Activated CD4-positive, alpha-beta T cell treated with anti-CD3 and anti-CD28 coated beads for 4 hours (primary cell): ENCODE data around the gene ZNF107.
"Not testable (repeated sequence)": the region's sequence is repeated elsewhere in the genome, so short reads cannot be mapped to it uniquely, and the experiment has no call there.

Experiments used
- DNase-seq, 2 donors: peaks; one replicate each; pipeline ENCODE4 v3.0.0-alpha.2; 2020

Gene ZNF107

DNA sequence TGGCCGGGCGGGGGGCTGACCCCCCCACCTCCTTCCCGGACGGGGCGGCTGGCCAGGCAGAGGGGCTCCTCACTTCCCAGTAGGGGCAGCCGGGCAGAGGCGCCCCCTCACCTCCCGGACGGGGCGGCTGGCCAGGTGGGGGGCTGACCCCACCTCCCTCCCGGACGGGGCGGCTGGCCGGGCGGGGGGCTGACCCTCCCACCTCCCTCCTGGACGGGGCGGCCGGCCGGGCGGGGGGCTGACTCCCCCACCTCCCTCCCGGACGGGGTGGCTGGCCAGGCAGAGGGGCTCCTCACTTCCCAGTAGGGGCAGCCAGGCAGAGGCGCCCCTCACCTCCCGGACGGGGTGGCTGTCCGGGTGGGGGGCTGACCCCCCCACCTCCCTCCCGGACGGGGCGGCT lies 72.5 kb downstream of the ZNF107 start:
- not testable (repeated sequence) for DNase-seq

DNA sequence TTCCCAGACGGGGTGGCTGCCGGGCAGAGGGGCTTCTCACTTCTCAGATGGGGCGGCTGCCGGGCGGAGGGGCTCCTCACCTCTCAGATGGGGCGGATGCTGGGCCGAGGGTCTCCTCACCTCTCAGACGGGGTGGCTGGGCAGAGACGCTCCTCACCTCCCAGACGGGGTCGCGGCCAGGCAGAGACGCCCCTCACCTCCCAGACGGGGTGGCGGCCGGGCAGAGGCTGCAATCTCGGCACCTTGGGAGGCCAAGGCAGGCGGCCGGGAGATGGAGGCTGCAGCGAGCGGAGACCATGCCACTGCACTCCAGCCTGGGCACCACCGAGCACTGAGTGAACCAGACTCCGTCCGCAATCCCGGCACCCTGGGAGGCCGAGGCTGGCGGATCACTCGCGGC lies 73.0 kb downstream of the ZNF107 start:
- DNase-seq: not testable (repeated sequence)

DNA sequence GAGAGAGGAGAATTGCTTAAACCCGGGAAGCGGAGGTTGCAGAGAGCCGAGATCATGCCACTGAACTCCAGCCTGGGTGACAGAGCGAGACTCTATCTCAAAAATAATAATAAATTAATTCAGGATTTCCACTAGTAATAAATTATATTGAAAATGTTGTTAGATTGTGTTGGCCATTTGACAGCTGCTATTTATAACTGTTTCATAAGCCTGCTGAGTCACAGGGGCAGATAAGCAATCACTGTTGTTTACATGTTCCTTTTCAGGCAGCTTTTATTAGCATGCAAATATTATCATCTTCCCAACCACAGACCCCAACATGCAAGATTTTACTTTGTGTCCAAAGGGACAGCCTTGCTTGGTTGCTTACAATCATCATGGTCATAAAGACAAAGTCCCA lies 78.7 kb downstream of the ZNF107 start:
- DNase-seq: no peak

DNA sequence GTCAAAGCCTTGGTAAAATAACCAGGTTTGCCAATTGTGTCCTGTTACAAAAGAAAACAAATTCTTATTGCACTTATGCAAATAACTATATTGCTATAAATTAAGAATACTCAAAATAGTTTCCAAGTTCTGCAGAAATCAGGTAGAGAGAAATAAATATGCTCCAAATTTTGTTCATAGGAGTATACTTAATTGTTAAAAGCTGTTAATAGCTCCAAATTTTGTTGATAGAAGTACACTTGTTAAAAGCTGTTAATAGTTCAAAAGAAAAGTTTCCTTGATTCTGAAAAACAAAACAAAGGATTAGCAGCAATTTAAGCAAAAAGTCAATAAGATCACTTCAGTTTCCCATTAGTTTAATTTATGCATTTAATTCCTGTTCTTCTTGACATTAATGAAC lies 81.9 kb downstream of the ZNF107 start:
- no peak for DNase-seq

DNA sequence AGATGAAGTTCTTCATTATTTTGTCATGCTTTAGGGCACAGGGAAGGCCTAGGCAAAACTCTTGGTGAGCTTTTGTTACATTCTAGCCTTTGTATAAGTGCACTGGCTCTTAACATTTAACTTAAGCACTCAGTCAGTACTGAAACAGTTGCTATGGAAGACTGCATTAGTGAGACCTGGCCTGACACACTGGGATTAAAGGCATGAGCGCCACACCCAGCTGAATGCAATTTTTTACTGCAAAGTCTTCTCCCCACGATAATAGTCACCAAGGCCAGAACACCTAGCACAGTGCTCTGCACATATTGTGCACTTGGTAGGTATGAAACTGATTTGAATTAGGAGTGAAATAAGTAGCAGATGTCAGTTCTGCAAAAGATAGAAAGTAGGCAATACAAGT lies 87.1 kb downstream of the ZNF107 start:
- DNase-seq: no peak

DNA sequence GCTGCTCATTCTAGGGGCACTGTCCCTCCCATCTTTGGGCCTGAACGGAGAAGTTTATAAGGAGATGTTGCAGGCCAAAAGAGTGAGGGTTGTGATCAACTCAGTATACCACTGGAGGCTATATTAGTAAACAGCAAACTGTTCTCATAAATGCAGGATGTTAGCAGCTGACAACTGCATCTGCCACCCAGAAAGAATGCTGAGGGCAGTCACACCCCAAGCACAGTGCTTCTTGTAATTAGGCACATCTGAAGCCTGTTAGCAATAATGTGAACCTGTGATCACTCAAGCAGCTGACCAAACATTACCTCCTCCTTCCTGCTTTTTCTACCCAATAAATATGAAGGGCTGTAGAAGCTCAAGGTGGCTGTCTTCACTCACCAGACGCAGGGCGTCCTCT lies 89.9 kb downstream of the ZNF107 start:
- DNase-seq: no peak

DNA sequence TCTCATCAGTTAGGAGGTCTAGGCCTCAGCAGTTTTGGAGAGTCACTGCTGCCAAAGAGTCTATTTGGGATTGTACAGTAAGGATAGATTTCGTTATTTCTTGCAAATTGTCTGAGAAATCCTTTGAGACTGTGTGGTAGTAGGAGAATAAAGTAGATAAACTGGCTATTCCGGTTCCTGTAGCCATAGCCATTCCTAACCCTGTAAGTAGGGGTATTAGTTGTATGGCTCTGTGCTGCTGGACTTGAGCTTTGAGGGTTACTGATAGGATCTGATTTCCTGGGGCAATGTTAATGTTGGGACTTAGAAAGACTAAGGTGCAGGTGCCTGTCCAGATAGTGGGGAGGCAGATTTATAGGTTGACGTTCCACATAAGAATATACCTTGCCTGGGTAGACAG lies 92.2 kb downstream of the ZNF107 start:
- DNase-seq: no peak
